GM12878 (cell line): ENCODE results near the gene ADCY2. TPM values are rescaled to one million over a fixed set of nuclear protein-coding genes. Genes with fewer than 3 reads are reported as not detected.

Source experiments
- ATAC-seq: fragments of 200-7000 bp; cut with Tn5 transposase; 3 replicates; pipeline ENCODE4 v1.9.1; 2020; ENCODE audit warnings: mild to moderate bottlenecking, moderate library complexity
- BruUV-seq: library from RNA; stranded (reverse); fragments of 400-500 nt; replicated peaks from 2 replicates; lab custom pipeline; 2021; lab: Mats Ljungman, UMichigan
- CTCF ChIA-PET: fragments of 300-600 bp; sonication (Branson Sonifier 250); formaldehyde crosslinking; extraction: SDS; loops from one replicate; lab custom pipeline; 2021; ENCODE audit warnings: inconsistent platforms; lab: Yijun Ruan, JAX
- POLR2A ChIA-PET: fragments of 350-600 bp; formaldehyde crosslinking; extraction: SDS; loops from one replicate; lab custom pipeline; 2021; ENCODE audit warnings: inconsistent platforms; lab: Charles Lee
- RAD21 ChIA-PET: fragments of 300-600 bp; sonication (Branson Sonifier 250); formaldehyde crosslinking; loops from one replicate; lab custom pipeline; 2023; ENCODE audit warnings: antibody characterized with exemption; ENCODE audit not compliant: unreplicated experiment; lab: Charles Lee
- SMC1A ChIA-PET: fragments of 300-600 bp; sonication (Branson Sonifier 250); formaldehyde crosslinking; loops from one replicate; lab custom pipeline; 2023; ENCODE audit not compliant: unreplicated experiment, uncharacterized antibody; lab: Charles Lee
- DNase-seq: peaks from one replicate; pipeline ENCODE4 v3.0.0-alpha.2; 2011; ENCODE audit warnings: low read depth, low spot score
- FAIRE-seq: peaks from 3 replicates; lab custom pipeline; 2011; peaks lifted over from hg19 to GRCh38; lab: Jason Lieb, UNC
- H2AFZ ChIP-seq: 2 replicates; pipeline ENCODE4 v1.6.0; 2011; ENCODE audit warnings: low read depth, low read length, control low read depth; ENCODE audit not compliant: control insufficient read depth
- H3K27ac ChIP-seq: 2 replicates; pipeline ENCODE4 v1.5.1; 2011; ENCODE audit warnings: control low read depth; ENCODE audit not compliant: control insufficient read depth, insufficient read depth
- H3K27me3 ChIP-seq, 2 experiments: replicated peaks in 1 of 2; 2 replicates each; pipeline versions ENCODE4 v1.6.0 to v1.6.1; 2011; ENCODE audit warnings: low read length in 1 of 2; ENCODE audit not compliant: control insufficient read depth in 2 of 2, insufficient read depth in 2 of 2
- H3K36me3 ChIP-seq, 2 experiments: 2 replicates each; pipeline ENCODE4 v1.5.1; 2011; ENCODE audit warnings: low read length in 1 of 2; ENCODE audit not compliant: control insufficient read depth in 2 of 2, insufficient read depth in 2 of 2
- H3K4me1 ChIP-seq: 2 replicates; pipeline ENCODE4 v1.6.1; 2011; ENCODE audit warnings: mild to moderate bottlenecking, low read length, moderate library complexity, mixed read lengths; ENCODE audit not compliant: control insufficient read depth, insufficient read depth
- H3K4me2 ChIP-seq: 2 replicates; pipeline ENCODE4 v1.6.0; 2011; ENCODE audit warnings: control low read depth; ENCODE audit not compliant: control insufficient read depth, insufficient read depth
- H3K4me3 ChIP-seq: fragments of 200-600 bp; sonication (generic); 2 replicates; pipeline ENCODE4 v1.5.1; 2016
- H3K79me2 ChIP-seq: 2 replicates; pipeline ENCODE4 v1.6.0; 2011; ENCODE audit warnings: low read length; ENCODE audit not compliant: control insufficient read depth, insufficient read depth
- H3K9ac ChIP-seq: 2 replicates; pipeline ENCODE4 v1.8.0; 2011; ENCODE audit warnings: low read length, control low read depth, mixed read lengths; ENCODE audit not compliant: control insufficient read depth, insufficient read depth
- H3K9me3 ChIP-seq: replicated peaks from 3 replicates; pipeline ENCODE4 v1.5.1; 2011; ENCODE audit warnings: mild to moderate bottlenecking, low read length; ENCODE audit not compliant: control insufficient read depth, insufficient read depth
- H4K20me1 ChIP-seq: 2 replicates; pipeline ENCODE4 v1.6.0; 2011; ENCODE audit not compliant: control insufficient read depth, insufficient read depth
- BMI1 ChIP-seq: fragments of 450-650 bp; IDR thresholded peaks from 2 replicates; pipeline ENCODE4 v1.6.1; 2016; ENCODE audit warnings: mild to moderate bottlenecking, moderate library complexity, borderline replicate concordance
- CREB1 ChIP-seq: IDR thresholded peaks from 2 replicates; pipeline ENCODE4 v1.6.1; 2012; ENCODE audit warnings: low read depth, mild to moderate bottlenecking, inconsistent platforms
- HDAC2 ChIP-seq: fragments of 200-600 bp; sonication (generic); IDR thresholded peaks from 2 replicates; pipeline ENCODE4 v1.6.1; 2017
- HDGF ChIP-seq: fragments of 450-650 bp; IDR thresholded peaks from 2 replicates; pipeline ENCODE4 v1.6.1; 2016; ENCODE audit warnings: antibody characterized with exemption
- IKZF1 ChIP-seq: fragments of 450-650 bp; conservative IDR thresholded peaks from 2 replicates; pipeline ENCODE4 v1.6.1; 2017; ENCODE audit warnings: antibody characterized with exemption, mild to moderate bottlenecking
- KLF5 ChIP-seq: fragments of 450-650 bp; IDR thresholded peaks from 2 replicates; pipeline ENCODE4 v1.6.1; 2014; ENCODE audit warnings: mild to moderate bottlenecking; ENCODE audit not compliant: partially characterized antibody
- MEF2B ChIP-seq: fragments of 450-650 bp; IDR thresholded peaks from 2 replicates; pipeline ENCODE4 v1.6.1; 2018; ENCODE audit warnings: mild to moderate bottlenecking, moderate library complexity; ENCODE audit not compliant: partially characterized antibody, poor library complexity, severe bottlenecking
- NR2C2 ChIP-seq: IDR thresholded peaks from 2 replicates; pipeline ENCODE4 v1.6.1; 2011; ENCODE audit warnings: borderline replicate concordance, low read depth; ENCODE audit not compliant: control insufficient read depth, insufficient read length
- NRF1 ChIP-seq: conservative IDR thresholded peaks from 2 replicates; pipeline ENCODE4 v1.6.1; 2011; ENCODE audit warnings: mild to moderate bottlenecking, low read depth, low read length, improper control_type of control experiment
- POU2F2 ChIP-seq: IDR thresholded peaks from 3 replicates; pipeline ENCODE4 v1.6.1; 2011; ENCODE audit warnings: low read depth, mild to moderate bottlenecking, low read length, borderline replicate concordance
- RBBP5 ChIP-seq: fragments of 200-600 bp; sonication (generic); conservative IDR thresholded peaks from 2 replicates; pipeline ENCODE4 v1.6.1; 2016
- SIN3A ChIP-seq: IDR thresholded peaks from 2 replicates; pipeline ENCODE4 v1.6.1; 2012; ENCODE audit warnings: low read depth, low read length, improper control_type of control experiment
- SRF ChIP-seq, 2 experiments: IDR thresholded peaks; 2 replicates each; pipeline ENCODE4 v1.6.1; 2011; ENCODE audit warnings: low read depth in 2 of 2, low read length in 2 of 2, mild to moderate bottlenecking in 1 of 2, moderate library complexity in 1 of 2
- STAT1 ChIP-seq: fragments of 450-650 bp; conservative IDR thresholded peaks from 2 replicates; pipeline ENCODE4 v1.6.1; 2014; ENCODE audit warnings: antibody characterized with exemption, mild to moderate bottlenecking
- ZBED1 ChIP-seq: IDR thresholded peaks from 2 replicates; pipeline ENCODE4 v1.6.1; 2016; ENCODE audit warnings: borderline replicate concordance
- WGBS: methylation state at CpG from one replicate; pipeline ENCODE4 v1.1.6; 2016; ENCODE audit warnings: low lambda C conversion rate; ENCODE audit not compliant: insufficient replicate concordance, insufficient coverage; ENCODE audit errors: missing lambda C conversion rate; 5-methylcytosine and 5-hydroxymethylcytosine counted together
- in situ Hi-C: fragments of 300-500 bp; cut with MboI; formaldehyde crosslinking; loops from 9 replicates; pipeline ENCODE4 v1.14.3; 2018; ENCODE audit warnings: mixed read lengths
- intact Hi-C: fragments of 100-400 bp; cut with micrococcal nuclease; formaldehyde crosslinking; loops from one replicate; pipeline ENCODE4 v1.14.2; 2022; ENCODE audit not compliant: unreplicated experiment
- polyA plus RNA-seq, 11 experiments: library from polyadenylated mRNA; depleted of rRNA in 4 of 11; unstranded in 6 of 11; stranded (reverse) in 5 of 11; fragments of >200 nt; fragmentation: Nextera tagmentation in 4 of 11; fragmentation: Illumina TruSeq in 1 of 11; extraction: Ambion mirVana in 4 of 11; extraction: Trizol in 1 of 11; gene quantifications; 1 replicate in 1 of 11; 2 replicates in 10 of 11; pipeline versions ENCODE4 v1.2.1 to v1.2.3, GENCODE V29; 2011 to 2016; ENCODE audit warnings: inconsistent platforms in 2 of 11, missing spikeins in 2 of 11, low read depth in 1 of 11
- total RNA-seq, 4 experiments: library from RNA; depleted of rRNA in 3 of 4; stranded (reverse); fragments of >200 nt in 3 of 4; fragmentation: Illumina TruSeq in 1 of 4; extraction: Trizol in 1 of 4; gene quantifications; 2 replicates each; pipeline versions ENCODE4 v1.2.1 to v1.2.3, GENCODE V29; 2013 to 2021

The ADCY2 gene
- total and polyA plus RNA-seq, 10 of the 15 experiments (the other 5 are each of a cell fraction or from before 2014, with no cell fraction given) = 0.07 to 0.26 TPM; not detected in 8

DNA sequence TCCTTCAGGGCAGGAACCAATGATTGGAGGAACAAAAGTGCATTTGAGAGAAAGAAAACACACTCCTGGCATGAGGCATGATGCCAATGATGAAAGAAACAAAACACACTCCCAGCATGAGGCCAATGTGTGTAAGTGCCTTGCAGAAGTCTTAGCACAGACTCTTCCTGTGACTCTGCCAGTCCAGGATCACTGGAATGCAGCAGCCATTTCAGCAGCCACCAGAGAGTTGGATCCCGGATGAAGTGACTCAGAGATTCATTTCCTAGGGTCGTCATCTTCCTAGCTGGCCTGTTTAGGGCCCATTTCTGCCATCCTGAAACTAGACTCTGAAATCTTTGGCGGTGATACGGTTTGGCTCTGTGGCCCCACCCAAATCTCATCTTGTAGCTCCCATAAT, 242.5 kb downstream of the ADCY2 start:
- no peak overlapping the region for H2AFZ ChIP-seq
- no peak for DNase-seq
- no peak overlapping the region for H3K9ac ChIP-seq
- no peak overlapping the region for H3K4me3 ChIP-seq
- no peaks in the 10 kb centered on the region for H3K9me3 ChIP-seq
- intact Hi-C loops = no loop called here
- SMC1A ChIA-PET = no interaction called here
- WGBS = 35% methylated on average over 4 of the region's 4 CpGs
- no peak for TF ChIP-seq HDAC2
- TF ChIP-seq KLF5 = no peak
- no peak for TF ChIP-seq BMI1
- TF ChIP-seq RBBP5 = no peak
- TF ChIP-seq HDGF = no peak
- no peak for TF ChIP-seq IKZF1
- TF ChIP-seq SRF (IDR thresholded peaks at IDR 0.05; ENCODE audit: low read depth in 2 of 2, low read length in 2 of 2) = no peak
- TF ChIP-seq ZBED1 = no peak
- TF ChIP-seq, all 136 proteins: peak for 0
- no peak for FAIRE-seq
- in situ Hi-C loops = no loop called here
- Histone ChIP-seq H3K36me3 (no peaks in the 10 kb centered on the region), H4K20me1 (no peaks in the 10 kb centered on the region), H3K4me1 (no peaks in the 10 kb centered on the region), H3K4me2 (no peak overlapping the region), H3K27me3 (no peaks in the 10 kb centered on the region), H3K27ac (no peak overlapping the region), H3K79me2 (no peaks in the 10 kb centered on the region)
- POLR2A ChIA-PET = no interaction called here
- RAD21 ChIA-PET = no interaction called here
- no peak for ATAC-seq
- no TSS peak for BruUV-seq
- CTCF ChIA-PET = no interaction called here

DNA sequence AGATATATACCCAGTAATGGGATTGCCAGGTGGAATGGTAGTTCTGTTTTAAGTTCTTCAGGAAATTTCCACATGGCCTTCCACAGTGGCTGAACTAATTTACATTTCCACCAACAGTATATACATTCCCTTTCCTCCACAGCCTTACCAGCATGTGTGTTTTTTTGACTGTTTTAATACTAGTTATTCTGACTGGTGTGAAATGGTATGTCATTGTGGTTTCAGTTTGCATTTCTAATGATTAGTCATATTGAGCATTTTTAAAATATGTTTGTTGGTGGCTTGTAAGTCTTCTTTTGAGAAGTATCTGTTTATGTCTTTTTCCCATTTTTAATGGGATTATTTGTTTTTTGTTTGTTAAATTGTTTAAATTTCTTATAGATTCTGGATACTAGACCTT, 246.1 kb downstream of the ADCY2 start:
- TF ChIP-seq NRF1 = no peak
- TF ChIP-seq STAT1 = no peak
- no peak for TF ChIP-seq MEF2B
- TF ChIP-seq NR2C2 = no peak
- TF ChIP-seq POU2F2 = no peak
- TF ChIP-seq CREB1 = no peak
- no peak for TF ChIP-seq SIN3A
- TF ChIP-seq, all 136 proteins: peak for 0
- in situ Hi-C loops (no loop called here), intact Hi-C loops (no loop called here)
- Histone ChIP-seq H3K9ac (no peak overlapping the region), H3K9me3 (no peaks in the 10 kb centered on the region), H3K4me2 (no peak overlapping the region), H2AFZ (no peak overlapping the region), H3K4me1 (no peaks in the 10 kb centered on the region), H3K27ac (no peak overlapping the region), H3K36me3 (no peaks in the 10 kb centered on the region), H3K27me3 (no peaks in the 10 kb centered on the region), H3K4me3 (no peak overlapping the region), H4K20me1 (no peaks in the 10 kb centered on the region), H3K79me2 (no peaks in the 10 kb centered on the region)
- CTCF ChIA-PET = no interaction called here
- FAIRE-seq (no peak), DNase-seq (no peak), ATAC-seq (no peak)
- SMC1A ChIA-PET = no interaction called here
- POLR2A ChIA-PET = no interaction called here
- RAD21 ChIA-PET = no interaction called here
- no TSS peak for BruUV-seq
